Esophagus squamous epithelium (tissue), 4 donors: ENCODE data around the gene FMO2.

Source experiments
- POLR2A ChIP-seq, 4 donors: fragments of 450-650 bp; IDR thresholded peaks; one replicate each; pipeline ENCODE4 v1.6.1; 2017; ENCODE audit warnings: antibody characterized with exemption in 4 of 4, mild to moderate bottlenecking in 4 of 4, moderate library complexity in 3 of 4
- TF ChIP-seq, protein P1 (sequence below), 6 experiments: fragments of 450-650 bp in 4 of 6; fragments of 200-600 bp in 2 of 6; sonication (generic) in 2 of 6; IDR thresholded peaks; one replicate each; pipeline ENCODE4 v1.5.1; 2016 to 2019; ENCODE audit warnings: antibody characterized with exemption in 6 of 6, mild to moderate bottlenecking in 4 of 6, moderate library complexity in 4 of 6

DNA sequence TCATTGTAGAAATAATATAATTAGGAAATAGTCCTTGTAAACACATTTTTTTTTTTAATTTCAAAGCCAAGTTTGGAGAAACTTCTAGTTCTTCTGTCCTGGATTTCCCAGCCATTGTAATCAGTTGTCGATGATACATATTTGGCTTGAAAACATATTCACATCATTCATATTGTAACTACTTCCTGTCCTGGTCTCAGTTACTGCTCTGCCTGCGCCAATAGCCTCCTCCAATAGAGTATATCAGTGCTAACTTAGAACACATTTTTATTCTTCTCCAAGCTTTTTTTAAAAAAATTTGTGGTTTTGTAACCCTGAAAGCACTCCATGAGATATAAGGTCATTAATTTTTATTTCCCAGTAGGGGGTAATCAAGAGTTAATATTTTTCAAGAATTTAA, 46.1 kb upstream of the FMO2 start:
- TF ChIP-seq POLR2A (IDR thresholded peaks at IDR 0.05), result no peak
- TF ChIP-seq, protein P1, sequence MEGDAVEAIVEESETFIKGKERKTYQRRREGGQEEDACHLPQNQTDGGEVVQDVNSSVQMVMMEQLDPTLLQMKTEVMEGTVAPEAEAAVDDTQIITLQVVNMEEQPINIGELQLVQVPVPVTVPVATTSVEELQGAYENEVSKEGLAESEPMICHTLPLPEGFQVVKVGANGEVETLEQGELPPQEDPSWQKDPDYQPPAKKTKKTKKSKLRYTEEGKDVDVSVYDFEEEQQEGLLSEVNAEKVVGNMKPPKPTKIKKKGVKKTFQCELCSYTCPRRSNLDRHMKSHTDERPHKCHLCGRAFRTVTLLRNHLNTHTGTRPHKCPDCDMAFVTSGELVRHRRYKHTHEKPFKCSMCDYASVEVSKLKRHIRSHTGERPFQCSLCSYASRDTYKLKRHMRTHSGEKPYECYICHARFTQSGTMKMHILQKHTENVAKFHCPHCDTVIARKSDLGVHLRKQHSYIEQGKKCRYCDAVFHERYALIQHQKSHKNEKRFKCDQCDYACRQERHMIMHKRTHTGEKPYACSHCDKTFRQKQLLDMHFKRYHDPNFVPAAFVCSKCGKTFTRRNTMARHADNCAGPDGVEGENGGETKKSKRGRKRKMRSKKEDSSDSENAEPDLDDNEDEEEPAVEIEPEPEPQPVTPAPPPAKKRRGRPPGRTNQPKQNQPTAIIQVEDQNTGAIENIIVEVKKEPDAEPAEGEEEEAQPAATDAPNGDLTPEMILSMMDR (IDR thresholded peaks at IDR 0.05), result no peak
